Lower leg skin (tissue), 3 donors: ENCODE results near the gene AMPD3.

Experiments
- CTCF ChIP-seq, 3 donors: fragments of 450-650 bp; IDR thresholded peaks; one replicate each; pipeline ENCODE4 v1.5.1; 2016; ENCODE audit warnings: antibody characterized with exemption in 3 of 3, mild to moderate bottlenecking in 3 of 3, moderate library complexity in 2 of 3
- POLR2A ChIP-seq, 2 donors: fragments of 450-650 bp; IDR thresholded peaks; one replicate each; pipeline ENCODE4 v1.6.1; 2016 to 2017; ENCODE audit warnings: antibody characterized with exemption in 2 of 2, mild to moderate bottlenecking in 1 of 2, moderate library complexity in 1 of 2

GRCh38 chr11:10444725-10445315 lies 10.2 kb upstream of the AMPD3 start:
- TF ChIP-seq POLR2A (IDR thresholded peaks at IDR 0.05), result no peak
- no peak for TF ChIP-seq CTCF (IDR thresholded peaks at IDR 0.05)
